Islet of Langerhans (tissue), 1 donor: ENCODE results near the gene PLCE1.
"Not testable (repeated sequence)": the region's sequence is repeated elsewhere in the genome, so short reads cannot be mapped to it uniquely, and the experiment has no call there.

Experiments
- FAIRE-seq: peaks from one replicate; lab custom pipeline; 2011; peaks lifted over from hg19 to GRCh38; lab: Jason Lieb, UNC

The PLCE1 gene

DNA sequence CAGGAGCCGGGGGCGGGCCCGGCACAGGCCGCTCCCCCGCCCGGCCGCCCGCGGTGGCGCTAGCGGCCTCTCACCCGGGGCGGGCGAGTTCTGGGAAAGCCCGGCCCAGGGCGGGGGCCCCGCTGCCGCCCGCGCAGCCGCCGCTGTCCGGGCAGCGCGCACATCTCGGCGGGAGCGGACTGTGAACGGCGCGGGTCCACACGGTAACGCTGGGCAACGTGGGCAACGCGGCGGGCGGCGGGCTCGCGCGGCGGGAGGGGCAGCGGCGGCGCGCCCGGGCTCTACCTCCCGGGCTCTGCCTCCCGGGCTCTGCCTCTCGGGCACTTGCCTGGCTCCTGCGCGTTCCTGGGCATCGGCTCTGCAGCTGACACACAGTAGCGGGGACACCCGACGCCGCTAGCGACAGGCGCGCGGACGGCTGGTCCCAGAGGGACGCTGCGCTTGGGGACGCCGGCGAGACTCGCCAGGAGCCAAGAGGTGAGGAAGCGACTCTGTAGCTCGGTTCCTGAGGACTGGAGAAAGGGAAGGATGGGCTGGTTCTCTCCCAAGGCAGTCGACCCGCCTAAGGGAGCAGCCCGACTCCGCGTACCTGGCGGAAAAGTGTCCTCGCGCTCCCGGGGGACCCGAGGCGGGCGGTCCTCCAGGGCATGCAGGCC lies at the start of gene PLCE1:
TSS of gene PLCE1 (plus strand) at position 150 of the 656 bp plus-strand sequence. CDS start 37,116 bp downstream, outside the sequence.
- no peak for FAIRE-seq

DNA sequence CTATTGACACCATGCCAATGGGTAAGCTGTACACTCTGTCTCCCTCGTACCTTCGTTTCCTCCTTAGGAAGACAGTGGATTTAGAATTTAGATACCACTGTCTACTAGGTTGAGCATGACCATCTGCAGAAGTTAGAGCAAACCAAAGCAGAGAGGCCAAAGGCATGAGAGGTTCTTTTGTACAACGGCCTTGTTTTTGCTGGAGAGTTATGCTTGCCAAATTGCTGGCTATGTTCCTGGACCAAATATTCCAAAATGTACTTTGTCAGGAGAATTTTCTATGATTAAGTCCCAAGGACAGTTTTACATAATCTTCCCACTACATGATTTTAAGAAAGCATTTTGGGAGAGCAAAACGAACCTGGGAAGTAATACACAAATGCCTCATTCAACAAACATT lies 47.9 kb upstream of the PLCE1 start:
- FAIRE-seq: no peak

DNA sequence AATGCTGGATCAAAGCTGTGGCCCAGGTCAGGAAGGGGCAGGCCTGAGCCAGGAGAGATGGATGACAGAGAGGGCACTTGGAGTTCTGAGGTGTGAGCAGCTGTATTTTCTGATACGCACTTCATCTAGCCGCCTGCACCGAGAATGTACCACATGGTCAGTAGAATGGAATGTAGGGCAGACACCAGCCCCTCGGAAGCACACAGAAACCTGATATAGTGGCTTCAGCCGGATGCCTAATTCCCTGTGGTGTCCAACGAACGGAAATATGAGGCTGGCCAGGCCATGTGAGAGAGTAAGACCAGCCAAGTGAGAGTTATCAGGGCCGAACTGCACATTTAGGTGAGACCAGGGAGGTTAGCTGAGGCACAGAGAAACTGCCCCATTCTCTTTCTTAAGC lies 46.7 kb upstream of the PLCE1 start:
- no peak for FAIRE-seq

DNA sequence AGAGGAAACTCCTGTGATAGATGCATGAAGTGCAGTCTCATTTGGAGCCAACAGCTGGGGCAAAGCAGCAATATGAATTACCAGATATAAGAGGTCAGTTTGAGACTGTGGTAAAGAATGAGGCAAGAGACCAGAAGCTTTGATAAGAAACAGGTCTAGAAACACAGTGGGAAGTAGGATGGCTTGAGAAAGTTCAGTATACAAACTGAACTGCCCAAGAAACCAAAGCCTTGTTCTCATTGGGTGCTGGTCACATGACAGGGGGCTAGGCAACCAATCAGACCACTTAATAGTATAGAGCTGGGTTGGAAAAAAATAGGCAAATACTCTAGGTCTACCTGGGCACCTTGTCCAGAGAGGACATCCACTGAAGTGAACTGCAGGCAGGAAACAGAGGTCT lies 46.2 kb upstream of the PLCE1 start:
- no peak for FAIRE-seq

DNA sequence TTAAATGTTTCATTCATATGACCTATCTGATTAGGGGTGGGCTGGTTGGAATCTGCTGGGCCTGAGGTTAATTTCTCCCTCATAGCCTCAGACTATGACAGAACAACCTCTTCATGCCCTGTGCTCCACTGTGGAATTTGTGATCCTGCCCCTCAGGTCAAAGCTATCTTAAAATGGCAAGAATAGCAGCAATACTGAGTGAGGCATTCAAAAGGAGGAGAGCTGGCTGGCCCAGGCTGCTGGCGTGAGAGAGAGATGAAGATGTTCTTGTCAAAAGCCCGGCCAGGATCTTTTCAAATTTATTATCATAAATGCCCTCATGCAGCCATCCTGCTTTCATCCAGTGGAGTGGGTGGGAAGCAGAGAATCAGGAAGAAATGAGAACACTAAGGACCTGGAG lies 41.8 kb upstream of the PLCE1 start:
- FAIRE-seq: no peak

DNA sequence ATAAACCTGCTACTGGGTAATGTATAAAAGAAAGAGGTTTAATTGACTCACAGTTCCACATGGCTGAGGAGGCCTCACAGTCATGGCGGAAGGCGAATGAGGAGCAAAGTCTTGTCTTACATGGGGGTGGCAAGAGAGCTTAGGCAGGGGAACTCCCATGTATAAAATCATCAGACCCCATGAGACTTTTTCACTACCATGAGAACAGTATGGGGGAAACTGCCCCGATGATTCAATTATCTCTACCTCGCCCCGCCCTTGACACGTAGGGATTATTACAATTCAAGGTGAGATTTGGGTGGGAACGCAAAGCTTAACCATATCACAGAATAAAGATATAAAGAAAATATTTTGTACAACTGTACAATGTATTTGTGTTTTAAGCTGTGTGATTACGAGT lies 39.4 kb upstream of the PLCE1 start:
- FAIRE-seq: no peak

DNA sequence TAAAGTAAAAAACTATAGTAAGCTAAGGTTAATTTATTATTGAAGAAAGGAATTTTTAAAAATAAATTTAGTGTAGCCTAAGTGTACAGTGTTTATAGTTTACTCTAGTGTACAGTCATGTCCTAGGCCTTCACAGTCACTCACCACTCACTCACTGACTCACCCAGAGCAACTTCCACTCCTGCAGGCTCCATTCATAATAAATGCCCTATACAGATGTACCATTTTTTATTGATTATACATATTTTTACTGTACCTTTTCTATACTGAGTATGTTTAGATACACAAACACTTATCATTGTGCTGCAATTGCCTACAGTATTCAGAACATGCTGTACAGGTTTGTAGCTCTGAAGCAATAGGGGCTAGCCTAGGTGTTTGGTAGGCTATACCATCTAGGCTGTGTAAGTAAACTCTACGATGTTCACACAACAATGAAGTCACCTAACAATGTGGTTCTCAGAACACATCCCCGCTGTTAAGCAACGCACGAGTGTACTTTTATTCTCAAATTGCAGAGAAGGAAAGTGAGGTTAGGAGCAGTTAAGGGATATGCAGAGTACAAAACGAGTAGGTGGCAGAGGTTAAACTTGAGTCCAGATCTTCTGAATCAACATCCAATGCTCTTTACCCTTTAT lies 38.9 kb upstream of the PLCE1 start:
- no peak for FAIRE-seq

DNA sequence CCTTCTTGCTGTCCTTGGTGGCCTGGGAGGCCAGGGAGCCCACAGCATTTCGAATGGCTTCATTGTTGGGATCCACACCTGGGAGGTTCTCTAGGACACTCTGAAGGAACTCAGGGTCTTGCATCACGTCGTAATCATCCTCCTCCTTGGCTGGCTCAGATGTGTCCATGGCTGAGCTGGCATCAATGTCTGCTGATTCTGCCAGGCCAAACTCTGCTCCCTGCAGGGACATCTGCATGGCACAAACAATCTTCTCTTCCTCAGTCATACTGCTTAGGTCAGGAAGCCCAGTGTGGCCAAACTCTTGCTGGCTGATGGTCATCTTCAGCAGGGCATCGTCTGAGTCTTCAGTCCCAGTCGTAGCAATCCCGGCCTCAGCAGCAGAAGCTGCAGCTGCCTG lies 34.9 kb upstream of the PLCE1 start:
- no peak for FAIRE-seq

DNA sequence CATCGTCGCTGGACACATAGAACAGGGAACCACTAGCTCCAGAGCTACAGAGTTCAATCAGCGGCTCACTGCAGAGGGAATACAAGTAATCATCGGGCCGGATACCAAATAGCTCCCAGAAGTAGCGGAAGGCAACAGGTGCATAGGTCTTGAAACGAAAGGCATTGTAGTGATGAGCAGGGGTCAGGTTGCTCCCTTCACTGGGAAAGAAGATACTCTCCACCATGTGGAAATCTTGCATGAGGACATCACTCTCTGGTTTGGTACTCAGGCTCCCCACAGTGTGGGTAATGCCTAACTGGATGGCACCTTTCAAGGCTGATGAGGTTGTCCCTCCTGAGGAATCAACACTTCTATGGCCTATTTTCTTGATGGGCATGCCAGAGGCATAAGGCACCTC lies 32.7 kb upstream of the PLCE1 start:
- FAIRE-seq: not testable (repeated sequence)

DNA sequence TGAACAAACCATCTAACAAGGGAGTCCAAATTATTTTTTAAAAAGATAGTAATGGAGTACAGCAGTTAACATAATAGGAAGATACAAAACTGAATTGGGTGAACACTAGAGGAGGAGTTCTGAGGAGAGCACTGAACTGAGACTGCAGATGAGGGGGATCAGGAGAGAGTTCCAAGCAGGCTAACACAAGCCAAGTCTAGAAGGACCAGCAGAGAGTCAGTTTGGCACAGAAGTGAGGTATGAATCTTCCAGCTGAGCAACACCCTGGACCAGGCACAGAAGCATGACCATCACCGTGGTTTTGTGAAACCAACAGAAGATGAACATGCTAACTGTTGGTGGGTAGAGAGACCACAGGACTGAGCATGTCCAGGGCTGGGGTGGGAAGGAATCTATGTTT lies 30.8 kb upstream of the PLCE1 start:
- no peak for FAIRE-seq

DNA sequence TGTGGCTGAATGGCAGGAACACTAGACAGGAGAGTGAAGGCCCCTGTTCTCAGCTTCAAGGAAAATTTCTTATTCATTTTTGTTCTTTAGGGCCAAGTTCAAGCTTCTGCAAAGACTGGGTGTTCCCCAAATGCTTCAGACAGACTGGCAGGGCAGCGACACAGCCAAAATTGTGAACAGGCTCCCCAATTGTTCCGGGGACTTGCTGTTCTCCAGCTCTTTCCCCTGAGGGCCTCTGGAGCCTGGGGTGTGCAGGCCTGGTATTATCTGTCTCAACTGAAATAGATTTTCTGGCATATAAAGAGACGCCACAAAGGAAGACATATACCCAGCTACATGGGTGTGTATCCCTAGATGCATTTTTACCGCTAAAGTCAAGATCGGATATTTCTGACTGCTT lies 30.3 kb upstream of the PLCE1 start:
- no peak for FAIRE-seq

DNA sequence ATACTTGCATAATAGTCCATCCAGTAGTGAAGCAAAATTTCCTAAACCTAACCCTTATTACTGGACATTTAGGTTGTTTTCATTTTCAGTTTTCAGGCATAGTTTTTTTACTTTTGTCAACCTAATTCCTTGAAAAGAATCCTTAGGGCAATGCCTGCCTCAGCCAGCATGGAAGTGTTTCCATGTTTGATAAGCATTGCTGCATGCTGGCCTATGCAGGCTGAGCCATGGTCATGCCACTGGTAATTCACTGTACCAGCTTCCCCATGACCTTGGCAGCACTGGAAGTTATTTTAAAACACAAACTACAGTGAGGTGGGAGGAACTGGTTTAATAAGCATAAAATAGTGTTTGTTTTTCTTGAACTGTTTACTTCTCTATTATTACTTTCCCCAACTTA lies 27.8 kb upstream of the PLCE1 start:
- no peak for FAIRE-seq

DNA sequence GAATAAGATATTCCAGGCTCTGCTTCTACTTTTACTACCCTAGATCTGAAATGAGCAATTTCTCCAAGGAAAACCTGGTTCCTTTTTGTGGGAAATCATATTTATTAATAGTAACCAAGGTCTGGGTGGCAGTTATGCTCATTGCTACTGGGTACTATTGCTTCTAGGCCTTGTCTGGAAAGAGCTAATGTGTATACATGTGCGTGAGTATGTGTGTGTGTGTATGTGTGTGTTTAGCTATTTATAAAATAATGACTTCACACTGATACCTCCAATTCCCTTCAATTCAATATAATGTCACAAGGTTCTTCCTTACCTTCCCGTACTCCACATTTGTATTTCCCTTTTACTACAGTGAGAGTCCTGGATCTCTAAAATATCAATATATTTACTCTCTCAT lies 26.0 kb upstream of the PLCE1 start:
- FAIRE-seq: no peak

DNA sequence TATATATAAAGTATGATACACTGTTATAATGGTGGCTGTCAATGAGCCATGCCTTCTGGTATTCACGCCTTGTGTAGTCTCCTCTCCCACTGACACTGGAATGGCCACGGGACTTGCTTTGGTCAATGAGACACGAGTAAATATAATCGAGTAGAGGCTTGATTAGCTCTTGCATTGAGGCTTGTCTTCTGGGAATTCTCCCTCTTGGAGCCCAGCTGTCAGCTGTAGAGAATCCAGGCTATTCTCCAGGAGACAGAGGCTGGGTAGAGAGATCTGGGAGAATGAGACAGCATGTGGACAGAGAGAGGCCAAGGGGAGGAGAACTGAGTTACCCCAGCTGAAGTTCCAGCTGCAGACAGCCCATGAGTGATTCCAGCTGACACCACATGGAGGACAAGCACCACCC lies 25.2 kb upstream of the PLCE1 start:
- no peak for FAIRE-seq

DNA sequence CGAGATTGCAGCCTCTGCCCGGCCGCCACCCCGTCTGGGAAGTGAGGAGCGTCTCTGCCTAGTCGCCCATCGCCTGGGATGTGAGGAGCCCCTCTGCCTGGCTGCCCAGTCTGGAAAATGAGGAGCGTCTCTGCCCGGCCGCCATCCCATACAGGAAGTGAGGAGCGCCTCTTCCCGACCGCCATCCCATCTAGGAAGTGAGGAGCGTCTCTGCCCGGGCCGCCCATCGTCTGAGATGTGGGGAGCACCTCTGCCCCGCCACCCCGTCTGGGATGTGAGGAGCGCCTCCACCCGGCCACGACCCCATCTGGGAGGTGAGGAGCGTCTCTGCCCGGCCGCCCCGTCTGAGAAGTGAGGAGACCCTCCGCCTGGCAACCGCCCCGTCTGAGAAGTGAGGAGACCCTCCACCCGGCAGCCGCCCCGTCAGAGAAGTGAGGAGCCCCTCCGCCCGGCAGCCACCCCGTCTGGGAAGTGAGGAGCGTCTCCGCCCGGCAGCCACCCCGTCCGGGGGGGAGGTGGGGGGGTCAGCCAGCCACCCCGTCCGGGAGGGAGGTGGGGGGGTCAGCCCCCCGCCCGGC lies 23.2 kb upstream of the PLCE1 start:
- not testable (repeated sequence) for FAIRE-seq

DNA sequence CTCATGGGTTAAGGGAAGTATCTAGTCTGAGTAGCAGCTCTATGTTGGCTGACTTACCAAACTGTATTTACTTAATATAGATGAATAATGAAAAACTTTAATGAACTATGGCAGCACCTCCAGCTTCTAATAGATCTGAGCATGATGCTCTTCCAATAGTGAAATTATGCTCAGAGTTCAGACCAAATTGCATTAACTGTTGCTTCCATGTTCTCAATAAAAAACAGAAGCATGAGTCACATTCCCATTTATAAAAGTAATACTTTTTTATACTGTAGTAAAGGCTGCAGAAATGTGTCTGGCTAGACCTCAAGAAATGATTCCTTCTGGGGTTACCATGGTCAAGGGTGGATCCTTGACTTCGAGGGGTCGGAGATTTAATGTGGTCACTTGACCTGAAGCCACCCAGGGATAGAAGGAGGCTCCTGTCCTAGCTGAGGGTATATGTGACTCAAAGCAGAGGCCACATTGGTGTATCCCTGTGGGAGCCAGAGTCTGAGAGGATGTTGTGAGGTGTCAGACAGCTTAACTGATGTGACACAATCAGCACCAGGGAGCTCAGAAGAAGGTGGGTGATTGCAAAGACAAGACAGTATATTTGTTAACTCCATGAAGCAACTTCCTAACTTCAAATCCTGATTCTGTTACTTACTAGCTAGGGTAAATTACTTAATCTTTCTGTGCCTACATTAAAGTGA lies 19.8 kb upstream of the PLCE1 start:
- FAIRE-seq: no peak

DNA sequence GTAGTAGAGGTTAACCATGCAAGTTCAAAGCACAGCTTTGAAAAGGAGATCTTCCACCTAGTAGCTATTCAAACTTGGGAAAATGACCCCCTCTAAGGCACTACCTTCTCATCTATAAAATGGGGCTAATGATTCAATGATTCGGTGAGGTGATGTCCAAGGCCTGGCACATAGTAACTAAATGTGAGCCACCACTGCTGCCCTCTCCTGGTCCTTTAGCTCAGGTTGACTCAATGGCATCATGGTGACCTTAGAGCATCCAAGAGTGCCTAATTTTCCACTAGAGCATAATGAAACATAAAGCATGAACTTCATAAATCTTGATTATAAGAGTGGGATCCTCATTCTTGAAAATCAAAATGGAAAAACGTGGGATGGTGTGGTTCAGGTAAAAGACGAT lies 16.3 kb upstream of the PLCE1 start:
- FAIRE-seq: no peak

DNA sequence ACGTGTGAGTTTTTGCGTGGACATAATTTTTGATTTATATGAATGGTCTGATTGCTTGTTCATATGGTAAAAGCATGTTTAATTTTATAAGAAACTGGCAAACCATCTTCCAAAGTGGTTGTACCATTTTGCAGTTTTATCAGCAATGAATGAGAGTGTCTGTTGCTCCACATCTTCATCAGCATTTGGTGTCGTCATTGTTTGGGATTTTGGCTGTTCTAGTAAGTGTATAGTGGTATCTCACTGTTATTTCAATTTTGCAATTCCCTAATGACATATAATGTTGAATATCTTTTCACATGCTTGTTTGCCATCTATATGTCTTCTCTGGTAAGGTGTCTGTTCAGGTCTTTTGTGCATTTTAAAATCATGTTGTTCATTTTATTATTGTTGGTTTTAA lies 13.2 kb upstream of the PLCE1 start:
- FAIRE-seq: no peak

DNA sequence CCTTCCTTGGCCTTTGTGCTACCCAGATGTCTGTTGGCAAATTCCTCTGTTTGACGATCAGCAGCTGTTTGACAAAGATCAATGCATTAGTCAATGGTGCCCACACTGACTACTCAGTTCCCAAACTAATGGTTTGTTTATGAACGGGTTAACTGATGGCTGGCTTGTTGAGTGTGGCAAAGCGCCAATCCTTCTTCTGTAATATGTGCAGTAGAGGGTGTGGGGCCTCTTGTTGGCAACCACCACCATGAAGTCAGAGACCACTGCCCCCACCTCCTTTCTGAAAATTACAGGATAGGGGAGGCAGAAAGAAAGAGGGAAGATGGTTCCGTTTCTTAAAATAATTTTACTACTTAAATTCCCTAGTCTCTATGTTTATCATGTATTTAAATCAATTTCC lies 2.6 kb upstream of the PLCE1 start:
- no peak for FAIRE-seq

DNA sequence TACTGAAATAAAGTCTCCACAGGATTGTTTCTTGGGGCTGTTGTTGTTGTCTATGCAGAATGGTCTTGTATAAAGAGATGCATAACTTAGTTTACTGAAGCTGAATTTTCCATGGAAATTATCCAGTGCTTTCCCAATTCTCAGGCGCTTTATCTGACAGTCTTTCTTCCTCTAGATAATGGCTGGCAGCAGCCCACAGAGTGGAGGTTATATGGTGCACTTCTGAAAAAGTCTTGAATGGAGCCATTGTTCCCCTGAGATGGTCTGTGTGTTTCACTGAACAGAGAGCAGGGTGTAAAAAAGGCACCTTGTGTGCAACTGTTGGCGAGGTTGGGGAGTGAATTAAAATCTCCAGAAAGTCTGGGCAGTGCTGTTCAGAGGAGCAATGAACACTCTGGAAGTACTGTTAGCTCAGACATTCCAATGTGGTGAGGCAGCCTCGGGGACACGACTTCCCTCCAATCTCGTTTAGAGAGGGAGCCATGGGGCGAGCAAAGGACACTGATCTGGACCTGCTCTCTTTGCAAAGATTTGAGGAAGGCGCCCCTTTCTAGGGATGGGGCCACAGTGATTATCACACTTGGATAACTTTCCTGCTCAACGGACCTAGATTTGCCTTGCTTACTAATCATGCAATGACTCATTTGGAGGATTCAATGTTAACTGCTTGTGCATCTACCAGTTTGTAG lies 2.0 kb upstream of the PLCE1 start:
- no peak for FAIRE-seq

DNA sequence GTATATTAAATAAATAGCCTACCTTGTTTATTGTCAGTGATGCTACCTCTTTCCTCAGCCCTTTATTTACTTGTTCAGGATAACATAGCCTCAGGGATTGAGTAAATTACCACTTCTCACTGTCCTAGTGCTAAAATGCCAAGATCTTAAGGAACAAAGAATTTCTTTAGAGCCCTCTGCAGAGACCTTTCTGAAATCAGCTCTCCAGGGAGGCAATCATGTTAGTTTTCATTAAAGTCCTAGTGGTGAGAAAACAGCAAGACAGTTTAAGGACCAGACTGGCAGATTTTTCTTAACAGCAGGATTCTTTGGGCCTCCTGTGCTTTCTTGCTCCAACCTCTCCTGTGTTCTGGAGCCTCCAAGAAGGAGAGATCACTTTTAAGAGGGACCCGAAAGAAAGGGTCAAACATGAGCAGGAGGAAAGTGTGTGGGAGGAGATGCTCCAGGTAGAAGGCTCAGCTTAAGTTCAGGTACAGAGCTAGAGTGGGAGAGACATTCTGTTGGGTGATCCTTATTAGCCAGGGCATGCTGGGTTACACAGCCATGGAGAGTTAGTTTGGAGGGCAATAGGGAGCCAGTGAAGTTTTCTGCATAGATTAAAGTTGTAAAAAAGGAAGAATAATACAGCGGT lies 1.2 kb upstream of the PLCE1 start:
- FAIRE-seq: no peak

DNA sequence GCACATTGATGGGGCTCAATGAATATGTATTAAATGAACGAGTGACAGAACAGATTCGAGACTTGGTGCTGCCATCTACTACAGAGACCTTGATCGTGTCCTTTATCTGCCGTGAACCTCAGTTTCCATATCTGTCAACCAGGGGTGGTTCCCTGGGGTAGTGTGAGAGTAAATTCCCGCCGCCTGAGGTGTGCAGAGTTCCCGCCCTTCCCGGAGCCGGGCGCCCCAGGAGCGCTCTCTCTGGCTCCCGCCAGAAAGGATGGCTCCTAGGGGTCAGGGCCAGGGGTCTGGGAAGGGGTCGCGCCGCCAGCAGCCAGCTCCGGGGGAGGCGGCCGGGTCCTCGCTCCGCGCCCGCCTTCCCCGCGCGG lies 333 bp upstream of the PLCE1 start:
- FAIRE-seq: no peak

DNA sequence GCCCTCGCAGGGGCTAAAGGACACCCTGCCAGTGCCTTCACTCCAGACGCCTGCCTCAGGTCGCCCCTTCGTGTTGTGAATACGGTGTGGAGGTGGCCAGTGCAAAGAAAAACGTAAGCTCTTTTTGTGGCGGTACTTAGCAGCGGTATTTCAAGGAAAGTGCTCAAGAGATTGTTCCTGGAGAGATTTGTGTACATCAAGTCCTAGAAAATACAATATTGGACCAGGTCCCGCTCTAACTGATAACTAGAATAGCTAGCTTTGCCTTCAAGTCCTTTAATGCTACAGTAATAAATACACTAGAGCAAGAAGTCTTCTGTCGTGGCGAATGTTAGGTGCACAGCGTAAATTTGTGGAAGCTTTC lies 689 bp downstream of the PLCE1 start:
- FAIRE-seq: no peak
